Measurements from ENCODE around the gene SPECC1.

Gene SPECC1

GRCh38 chr17:20244671-20245070 lies 235.5 kb downstream of the SPECC1 start:
- Histone ChIP-seq H3K9me3 (ENCODE audit: control insufficient read depth in 1 of 2, low read length in 2 of 2) (no peaks in the 10 kb centered on the region), H3K36me3 (ENCODE audit: control insufficient read depth in 1 of 2, insufficient read depth in 2 of 2, low read length in 2 of 2) (peaks cover 6 to 21% of the 10 kb centered on the region in 2 donors), H3K27me3 (ENCODE audit: control insufficient read depth in 1 of 2, insufficient read depth in 2 of 2, low read length in 2 of 2) (no peaks in the 10 kb centered on the region)

GRCh38 chr17:20246692-20247091 lies 237.5 kb downstream of the SPECC1 start:
- Histone ChIP-seq H3K9me3 (ENCODE audit: control insufficient read depth in 1 of 2, low read length in 2 of 2) (no peaks in the 10 kb centered on the region), H3K4me1 (ENCODE audit: control insufficient read depth in 1 of 2, insufficient read depth in 2 of 2, low read length in 2 of 2) (no peaks in the 10 kb centered on the region), H3K4me3 (ENCODE audit: low read depth in 1 of 2, low read length in 2 of 2) (no peak overlapping the region), H3K27ac (ENCODE audit: low read depth, low read length) (no peak overlapping the region), H3K27me3 (ENCODE audit: control insufficient read depth in 1 of 2, insufficient read depth in 2 of 2, low read length in 2 of 2) (no peaks in the 10 kb centered on the region), H3K9ac (ENCODE audit: low read depth in 1 of 2, low read length in 2 of 2) (no peak overlapping the region), H3K36me3 (ENCODE audit: control insufficient read depth in 1 of 2, insufficient read depth in 2 of 2, low read length in 2 of 2) (peaks cover 10 to 23% of the 10 kb centered on the region in 2 donors)

More at GRCh38 chr17:20244671-20245070, 235.5 kb downstream of the SPECC1 start:
- Histone ChIP-seq H3K4me3 (ENCODE audit: low read depth in 1 of 2, low read length in 2 of 2) (no peak overlapping the region), H3K27ac (ENCODE audit: low read depth, low read length) (no peak overlapping the region), H3K9ac (ENCODE audit: low read depth in 1 of 2, low read length in 2 of 2) (no peak overlapping the region), H3K4me1 (ENCODE audit: control insufficient read depth in 1 of 2, insufficient read depth in 2 of 2, low read length in 2 of 2) (no peaks in the 10 kb centered on the region)

GRCh38 chr17:20253323-20253722 lies 244.2 kb downstream of the SPECC1 start:
- Histone ChIP-seq H3K27ac (ENCODE audit: low read depth, low read length) (no peak overlapping the region), H3K9me3 (ENCODE audit: control insufficient read depth in 1 of 2, low read length in 2 of 2) (no peaks in the 10 kb centered on the region), H3K4me3 (ENCODE audit: low read depth in 1 of 2, low read length in 2 of 2) (no peak overlapping the region), H3K36me3 (ENCODE audit: control insufficient read depth in 1 of 2, insufficient read depth in 2 of 2, low read length in 2 of 2) (peaks cover 7 to 25% of the 10 kb centered on the region in 2 donors), H3K4me1 (ENCODE audit: control insufficient read depth in 1 of 2, insufficient read depth in 2 of 2, low read length in 2 of 2) (no peaks in the 10 kb centered on the region), H3K9ac (ENCODE audit: low read depth in 1 of 2, low read length in 2 of 2) (no peak overlapping the region), H3K27me3 (ENCODE audit: control insufficient read depth in 1 of 2, insufficient read depth in 2 of 2, low read length in 2 of 2) (no peaks in the 10 kb centered on the region)

- H3K27ac ChIP-seq (ENCODE audit: low read depth, low read length): no peak overlapping the region
These were observed 245.4 kb downstream of the SPECC1 start for GRCh38 chr17:20254541-20254940.

GRCh38 chr17:20256144-20256543 lies 247.0 kb downstream of the SPECC1 start:
- Histone ChIP-seq H3K4me3 (ENCODE audit: low read depth in 1 of 2, low read length in 2 of 2) (no peak overlapping the region), H3K9ac (ENCODE audit: low read depth in 1 of 2, low read length in 2 of 2) (no peak overlapping the region), H3K9me3 (ENCODE audit: control insufficient read depth in 1 of 2, low read length in 2 of 2) (no peaks in the 10 kb centered on the region), H3K27ac (ENCODE audit: low read depth, low read length) (no peak overlapping the region), H3K36me3 (ENCODE audit: control insufficient read depth in 1 of 2, insufficient read depth in 2 of 2, low read length in 2 of 2) (peaks cover 7 to 40% of the 10 kb centered on the region in 2 donors), H3K27me3 (ENCODE audit: control insufficient read depth in 1 of 2, insufficient read depth in 2 of 2, low read length in 2 of 2) (no peaks in the 10 kb centered on the region), H3K4me1 (ENCODE audit: control insufficient read depth in 1 of 2, insufficient read depth in 2 of 2, low read length in 2 of 2) (no peaks in the 10 kb centered on the region)

More at GRCh38 chr17:20254541-20254940, 245.4 kb downstream of the SPECC1 start:
- no peaks in the 10 kb centered on the region for H3K9me3 ChIP-seq (ENCODE audit: control insufficient read depth in 1 of 2, low read length in 2 of 2)
- no peaks in the 10 kb centered on the region for H3K27me3 ChIP-seq (ENCODE audit: control insufficient read depth in 1 of 2, insufficient read depth in 2 of 2, low read length in 2 of 2)
- no peaks in the 10 kb centered on the region for H3K4me1 ChIP-seq (ENCODE audit: control insufficient read depth in 1 of 2, insufficient read depth in 2 of 2, low read length in 2 of 2)
- no peak overlapping the region for H3K9ac ChIP-seq (ENCODE audit: low read depth in 1 of 2, low read length in 2 of 2)
- no peak overlapping the region for H3K4me3 ChIP-seq (ENCODE audit: low read depth in 1 of 2, low read length in 2 of 2)
- peaks cover 5 to 29% of the 10 kb centered on the region in 2 donors for H3K36me3 ChIP-seq (ENCODE audit: control insufficient read depth in 1 of 2, insufficient read depth in 2 of 2, low read length in 2 of 2)

GRCh38 chr17:20257008-20257407 lies 247.8 kb downstream of the SPECC1 start:
- no peaks in the 10 kb centered on the region for H3K27me3 ChIP-seq (ENCODE audit: control insufficient read depth in 1 of 2, insufficient read depth in 2 of 2, low read length in 2 of 2)
- H3K4me1 ChIP-seq (ENCODE audit: control insufficient read depth in 1 of 2, insufficient read depth in 2 of 2, low read length in 2 of 2): no peaks in the 10 kb centered on the region
- peaks cover 7 to 37% of the 10 kb centered on the region in 2 donors for H3K36me3 ChIP-seq (ENCODE audit: control insufficient read depth in 1 of 2, insufficient read depth in 2 of 2, low read length in 2 of 2)
- no peak overlapping the region for H3K9ac ChIP-seq (ENCODE audit: low read depth in 1 of 2, low read length in 2 of 2)
- no peak overlapping the region for H3K27ac ChIP-seq (ENCODE audit: low read depth, low read length)
- no peak overlapping the region for H3K4me3 ChIP-seq (ENCODE audit: low read depth in 1 of 2, low read length in 2 of 2)
- no peaks in the 10 kb centered on the region for H3K9me3 ChIP-seq (ENCODE audit: control insufficient read depth in 1 of 2, low read length in 2 of 2)

- Histone ChIP-seq H3K27ac (ENCODE audit: low read depth, low read length) (no peak overlapping the region), H3K36me3 (ENCODE audit: control insufficient read depth in 1 of 2, insufficient read depth in 2 of 2, low read length in 2 of 2) (peaks cover 7 to 32% of the 10 kb centered on the region in 2 donors), H3K4me1 (ENCODE audit: control insufficient read depth in 1 of 2, insufficient read depth in 2 of 2, low read length in 2 of 2) (no peaks in the 10 kb centered on the region), H3K4me3 (ENCODE audit: low read depth in 1 of 2, low read length in 2 of 2) (no peak overlapping the region), H3K9ac (ENCODE audit: low read depth in 1 of 2, low read length in 2 of 2) (no peak overlapping the region), H3K9me3 (ENCODE audit: control insufficient read depth in 1 of 2, low read length in 2 of 2) (no peaks in the 10 kb centered on the region), H3K27me3 (ENCODE audit: control insufficient read depth in 1 of 2, insufficient read depth in 2 of 2, low read length in 2 of 2) (no peaks in the 10 kb centered on the region)
These were observed 248.6 kb downstream of the SPECC1 start for GRCh38 chr17:20257798-20258197.

- Histone ChIP-seq H3K36me3 (ENCODE audit: control insufficient read depth in 1 of 2, insufficient read depth in 2 of 2, low read length in 2 of 2) (peaks cover 7 to 29% of the 10 kb centered on the region in 2 donors), H3K27me3 (ENCODE audit: control insufficient read depth in 1 of 2, insufficient read depth in 2 of 2, low read length in 2 of 2) (no peaks in the 10 kb centered on the region), H3K27ac (ENCODE audit: low read depth, low read length) (no peak overlapping the region), H3K4me1 (ENCODE audit: control insufficient read depth in 1 of 2, insufficient read depth in 2 of 2, low read length in 2 of 2) (no peaks in the 10 kb centered on the region), H3K4me3 (ENCODE audit: low read depth in 1 of 2, low read length in 2 of 2) (no peak overlapping the region), H3K9me3 (ENCODE audit: control insufficient read depth in 1 of 2, low read length in 2 of 2) (no peaks in the 10 kb centered on the region), H3K9ac (ENCODE audit: low read depth in 1 of 2, low read length in 2 of 2) (no peak overlapping the region)
These were observed 250.5 kb downstream of the SPECC1 start for GRCh38 chr17:20259668-20260067.

- no peak overlapping the region for H3K27ac ChIP-seq (ENCODE audit: low read depth, low read length)
- H3K36me3 ChIP-seq (ENCODE audit: control insufficient read depth in 1 of 2, insufficient read depth in 2 of 2, low read length in 2 of 2): peaks cover 7 to 29% of the 10 kb centered on the region in 2 donors
- H3K9ac ChIP-seq (ENCODE audit: low read depth in 1 of 2, low read length in 2 of 2): no peak overlapping the region
- H3K27me3 ChIP-seq (ENCODE audit: control insufficient read depth in 1 of 2, insufficient read depth in 2 of 2, low read length in 2 of 2): no peaks in the 10 kb centered on the region
- H3K4me3 ChIP-seq (ENCODE audit: low read depth in 1 of 2, low read length in 2 of 2): no peak overlapping the region
- no peaks in the 10 kb centered on the region for H3K9me3 ChIP-seq (ENCODE audit: control insufficient read depth in 1 of 2, low read length in 2 of 2)
- H3K4me1 ChIP-seq (ENCODE audit: control insufficient read depth in 1 of 2, insufficient read depth in 2 of 2, low read length in 2 of 2): no peaks in the 10 kb centered on the region
These were observed 251.1 kb downstream of the SPECC1 start for GRCh38 chr17:20260268-20260667.

- no peak overlapping the region for H3K27ac ChIP-seq (ENCODE audit: low read depth, low read length)
- no peaks in the 10 kb centered on the region for H3K27me3 ChIP-seq (ENCODE audit: control insufficient read depth in 1 of 2, insufficient read depth in 2 of 2, low read length in 2 of 2)
- H3K9me3 ChIP-seq (ENCODE audit: control insufficient read depth in 1 of 2, low read length in 2 of 2): no peaks in the 10 kb centered on the region
- peaks cover 7 to 23% of the 10 kb centered on the region in 2 donors for H3K36me3 ChIP-seq (ENCODE audit: control insufficient read depth in 1 of 2, insufficient read depth in 2 of 2, low read length in 2 of 2)
- no peaks in the 10 kb centered on the region for H3K4me1 ChIP-seq (ENCODE audit: control insufficient read depth in 1 of 2, insufficient read depth in 2 of 2, low read length in 2 of 2)
- no peak overlapping the region for H3K9ac ChIP-seq (ENCODE audit: low read depth in 1 of 2, low read length in 2 of 2)
- H3K4me3 ChIP-seq (ENCODE audit: low read depth in 1 of 2, low read length in 2 of 2): no peak overlapping the region
These were observed 253.3 kb downstream of the SPECC1 start for GRCh38 chr17:20262226-20263114.

Data from duodenal mucosa (tissue), 2 donors.